A549 (cell line): ENCODE measurements around the gene KRT6B.

Experiments used
- CHD2 ChIP-seq: fragments of 150-350 bp; IDR thresholded peaks from 2 replicates; pipeline ENCODE4 v1.6.1; 2014; ENCODE audit warnings: low read length; ENCODE audit not compliant: partially characterized antibody
- EP300 ChIP-seq, 2 experiments: fragments of >200 bp; sonication (Bioruptor Twin); formaldehyde crosslinking; IDR thresholded peaks; 2 replicates in 1 of 2; 3 replicates in 1 of 2; pipeline ENCODE4 v1.6.1; 2016 to 2017
- KDM1A ChIP-seq: fragments of 200-600 bp; sonication (generic); IDR thresholded peaks from 2 replicates; pipeline ENCODE4 v1.6.1; 2016; ENCODE audit warnings: low read depth, mild to moderate bottlenecking
- KDM5A ChIP-seq: fragments of 200-600 bp; sonication (generic); IDR thresholded peaks from 2 replicates; pipeline ENCODE4 v1.6.1; 2016; ENCODE audit warnings: antibody characterized with exemption, mild to moderate bottlenecking
- MYC ChIP-seq: IDR thresholded peaks from 2 replicates; pipeline ENCODE4 v1.6.1; 2012; ENCODE audit warnings: mild to moderate bottlenecking, inconsistent platforms, low read length, improper control_type of control experiment, borderline replicate concordance
- POLR2A ChIP-seq: IDR thresholded peaks from 2 replicates; pipeline ENCODE4 v1.6.1; 2012; ENCODE audit warnings: mild to moderate bottlenecking, low read length
- RFX5 ChIP-seq: fragments of 450-650 bp; IDR thresholded peaks from 2 replicates; pipeline ENCODE4 v1.7.1; 2014; ENCODE audit warnings: antibody characterized with exemption, mild to moderate bottlenecking, moderate library complexity
- ZNF302 ChIP-seq: fragments of 250-450 bp; sonication (Bioruptor Pico); IDR thresholded peaks from 2 replicates; pipeline ENCODE4 v1.9.0; 2021; ENCODE audit warnings: inconsistent platforms, mild to moderate bottlenecking, moderate library complexity
- TF ChIP-seq, protein P1 (sequence below): fragments of >200 bp; sonication (Bioruptor Twin); formaldehyde crosslinking; IDR thresholded peaks from 3 replicates; pipeline ENCODE4 v1.5.1; 2016
- TF ChIP-seq, protein P2 (sequence below): fragments of >200 bp; sonication (Bioruptor Twin); formaldehyde crosslinking; IDR thresholded peaks from 3 replicates; pipeline ENCODE4 v1.6.1; 2016
- TF ChIP-seq, protein P3 (sequence below): fragments of 200-600 bp; sonication (generic); IDR thresholded peaks from 2 replicates; pipeline ENCODE4 v1.6.1; 2016; ENCODE audit warnings: antibody characterized with exemption, mild to moderate bottlenecking, moderate library complexity

DNA sequence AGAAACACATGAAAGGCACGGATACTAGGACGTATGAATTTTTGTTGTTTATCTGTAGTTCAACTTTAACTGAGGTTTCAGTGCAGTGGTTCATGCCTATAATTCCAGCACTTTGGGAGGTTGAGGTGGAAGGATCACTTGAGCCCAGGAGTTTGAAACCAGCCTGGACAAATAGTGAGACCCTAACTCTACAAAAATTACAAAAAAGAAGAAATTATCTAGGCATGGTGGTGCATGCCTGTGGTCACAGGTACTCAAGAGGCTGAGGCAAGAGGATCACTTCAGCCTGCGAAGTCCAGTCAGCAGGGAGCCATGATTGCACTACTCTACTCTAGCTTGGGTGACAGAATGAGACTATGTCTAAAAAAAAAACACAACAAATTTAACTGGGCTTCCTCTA, 8.0 kb downstream of the KRT6B start:
- TF ChIP-seq MYC (no peak), KDM1A (no peak), CHD2 (no peak), POLR2A (no peak), ZNF302 (CRISPR knock-in tag) (no peak), EP300 (IDR thresholded peaks at IDR 0.05) (no peak), KDM5A (no peak), RFX5 (no peak)
- TF ChIP-seq, protein P1, sequence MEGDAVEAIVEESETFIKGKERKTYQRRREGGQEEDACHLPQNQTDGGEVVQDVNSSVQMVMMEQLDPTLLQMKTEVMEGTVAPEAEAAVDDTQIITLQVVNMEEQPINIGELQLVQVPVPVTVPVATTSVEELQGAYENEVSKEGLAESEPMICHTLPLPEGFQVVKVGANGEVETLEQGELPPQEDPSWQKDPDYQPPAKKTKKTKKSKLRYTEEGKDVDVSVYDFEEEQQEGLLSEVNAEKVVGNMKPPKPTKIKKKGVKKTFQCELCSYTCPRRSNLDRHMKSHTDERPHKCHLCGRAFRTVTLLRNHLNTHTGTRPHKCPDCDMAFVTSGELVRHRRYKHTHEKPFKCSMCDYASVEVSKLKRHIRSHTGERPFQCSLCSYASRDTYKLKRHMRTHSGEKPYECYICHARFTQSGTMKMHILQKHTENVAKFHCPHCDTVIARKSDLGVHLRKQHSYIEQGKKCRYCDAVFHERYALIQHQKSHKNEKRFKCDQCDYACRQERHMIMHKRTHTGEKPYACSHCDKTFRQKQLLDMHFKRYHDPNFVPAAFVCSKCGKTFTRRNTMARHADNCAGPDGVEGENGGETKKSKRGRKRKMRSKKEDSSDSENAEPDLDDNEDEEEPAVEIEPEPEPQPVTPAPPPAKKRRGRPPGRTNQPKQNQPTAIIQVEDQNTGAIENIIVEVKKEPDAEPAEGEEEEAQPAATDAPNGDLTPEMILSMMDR: no peak
- TF ChIP-seq, protein P2, sequence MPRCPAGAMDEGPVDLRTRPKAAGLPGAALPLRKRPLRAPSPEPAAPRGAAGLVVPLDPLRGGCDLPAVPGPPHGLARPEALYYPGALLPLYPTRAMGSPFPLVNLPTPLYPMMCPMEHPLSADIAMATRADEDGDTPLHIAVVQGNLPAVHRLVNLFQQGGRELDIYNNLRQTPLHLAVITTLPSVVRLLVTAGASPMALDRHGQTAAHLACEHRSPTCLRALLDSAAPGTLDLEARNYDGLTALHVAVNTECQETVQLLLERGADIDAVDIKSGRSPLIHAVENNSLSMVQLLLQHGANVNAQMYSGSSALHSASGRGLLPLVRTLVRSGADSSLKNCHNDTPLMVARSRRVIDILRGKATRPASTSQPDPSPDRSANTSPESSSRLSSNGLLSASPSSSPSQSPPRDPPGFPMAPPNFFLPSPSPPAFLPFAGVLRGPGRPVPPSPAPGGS: no peak
- TF ChIP-seq, protein P3, sequence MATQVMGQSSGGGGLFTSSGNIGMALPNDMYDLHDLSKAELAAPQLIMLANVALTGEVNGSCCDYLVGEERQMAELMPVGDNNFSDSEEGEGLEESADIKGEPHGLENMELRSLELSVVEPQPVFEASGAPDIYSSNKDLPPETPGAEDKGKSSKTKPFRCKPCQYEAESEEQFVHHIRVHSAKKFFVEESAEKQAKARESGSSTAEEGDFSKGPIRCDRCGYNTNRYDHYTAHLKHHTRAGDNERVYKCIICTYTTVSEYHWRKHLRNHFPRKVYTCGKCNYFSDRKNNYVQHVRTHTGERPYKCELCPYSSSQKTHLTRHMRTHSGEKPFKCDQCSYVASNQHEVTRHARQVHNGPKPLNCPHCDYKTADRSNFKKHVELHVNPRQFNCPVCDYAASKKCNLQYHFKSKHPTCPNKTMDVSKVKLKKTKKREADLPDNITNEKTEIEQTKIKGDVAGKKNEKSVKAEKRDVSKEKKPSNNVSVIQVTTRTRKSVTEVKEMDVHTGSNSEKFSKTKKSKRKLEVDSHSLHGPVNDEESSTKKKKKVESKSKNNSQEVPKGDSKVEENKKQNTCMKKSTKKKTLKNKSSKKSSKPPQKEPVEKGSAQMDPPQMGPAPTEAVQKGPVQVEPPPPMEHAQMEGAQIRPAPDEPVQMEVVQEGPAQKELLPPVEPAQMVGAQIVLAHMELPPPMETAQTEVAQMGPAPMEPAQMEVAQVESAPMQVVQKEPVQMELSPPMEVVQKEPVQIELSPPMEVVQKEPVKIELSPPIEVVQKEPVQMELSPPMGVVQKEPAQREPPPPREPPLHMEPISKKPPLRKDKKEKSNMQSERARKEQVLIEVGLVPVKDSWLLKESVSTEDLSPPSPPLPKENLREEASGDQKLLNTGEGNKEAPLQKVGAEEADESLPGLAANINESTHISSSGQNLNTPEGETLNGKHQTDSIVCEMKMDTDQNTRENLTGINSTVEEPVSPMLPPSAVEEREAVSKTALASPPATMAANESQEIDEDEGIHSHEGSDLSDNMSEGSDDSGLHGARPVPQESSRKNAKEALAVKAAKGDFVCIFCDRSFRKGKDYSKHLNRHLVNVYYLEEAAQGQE: no peak
